ENCODE measurements around the gene RRAGC. TPM values are rescaled to one million over a fixed set of nuclear protein-coding genes. Genes with fewer than 3 reads are reported as not detected.
A peak's percentile ranks its signal among the peaks of the same experiment; 100 is the strongest.

The RRAGC gene, protein sequence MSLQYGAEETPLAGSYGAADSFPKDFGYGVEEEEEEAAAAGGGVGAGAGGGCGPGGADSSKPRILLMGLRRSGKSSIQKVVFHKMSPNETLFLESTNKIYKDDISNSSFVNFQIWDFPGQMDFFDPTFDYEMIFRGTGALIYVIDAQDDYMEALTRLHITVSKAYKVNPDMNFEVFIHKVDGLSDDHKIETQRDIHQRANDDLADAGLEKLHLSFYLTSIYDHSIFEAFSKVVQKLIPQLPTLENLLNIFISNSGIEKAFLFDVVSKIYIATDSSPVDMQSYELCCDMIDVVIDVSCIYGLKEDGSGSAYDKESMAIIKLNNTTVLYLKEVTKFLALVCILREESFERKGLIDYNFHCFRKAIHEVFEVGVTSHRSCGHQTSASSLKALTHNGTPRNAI
- total RNA-seq: 10 to 100 TPM; 11.9 to 20.1 (median 17.5) TPM

DNA sequence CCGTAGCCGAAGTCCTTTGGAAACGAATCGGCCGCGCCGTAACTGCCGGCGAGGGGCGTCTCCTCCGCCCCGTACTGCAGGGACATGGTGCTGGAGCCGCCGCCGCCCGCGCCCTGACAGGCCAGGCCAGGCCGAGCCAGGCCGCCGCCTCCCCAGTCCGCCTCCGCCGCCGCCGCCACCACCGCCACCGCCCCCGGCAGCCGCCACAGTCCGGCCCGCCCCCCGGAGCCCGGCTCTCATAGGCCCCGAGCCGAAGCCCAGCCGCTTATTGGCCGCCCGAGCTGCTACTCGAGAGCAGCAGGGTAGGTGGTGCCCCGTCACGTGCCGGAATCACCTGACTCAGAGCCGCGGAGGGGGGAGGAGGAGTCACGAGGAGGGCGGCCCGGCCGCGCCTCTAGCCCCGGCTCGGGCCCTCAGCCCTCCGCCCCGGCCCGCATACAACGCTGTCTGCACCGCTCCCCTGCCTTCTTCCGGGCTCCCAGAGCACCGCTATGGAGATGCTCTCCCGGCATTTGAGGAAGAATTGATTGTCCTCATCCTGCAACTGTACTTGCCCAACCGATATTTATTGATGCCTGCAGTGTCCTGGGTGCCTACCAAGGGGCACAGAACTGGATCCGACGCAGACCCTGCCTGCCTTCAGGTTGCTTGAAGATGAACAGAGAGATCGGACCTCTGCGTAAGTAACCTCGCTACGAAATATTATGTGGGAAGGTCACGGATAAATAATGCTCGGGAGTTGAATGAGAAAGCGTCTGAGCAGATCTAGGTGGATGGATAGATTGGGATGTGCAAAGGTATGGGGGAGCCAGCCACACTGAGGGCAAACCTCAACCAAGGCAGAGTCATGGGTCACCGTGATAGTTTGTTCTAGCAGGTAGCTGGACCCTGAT lies at the start of gene RRAGC:
RRAGC (minus strand) TSS at position 212 of the 893 bp plus-strand sequence; CDS start at position 86, 126 bp downstream.
- H3K9me3 ChIP-seq: no peaks in the 10 kb centered on the region
- WGBS, 2 donors: 0% methylated on average over 10 to 11 of the region's 70 CpGs
- intact Hi-C loops (cut with DNase I): no loop called here
- peak; percentile 98 for DNase-seq
- TF ChIP-seq POLR2A (IDR thresholded peaks at IDR 0.05): peak in 2 of 4 donors; percentile 57 to 71
- TF ChIP-seq, protein P1, sequence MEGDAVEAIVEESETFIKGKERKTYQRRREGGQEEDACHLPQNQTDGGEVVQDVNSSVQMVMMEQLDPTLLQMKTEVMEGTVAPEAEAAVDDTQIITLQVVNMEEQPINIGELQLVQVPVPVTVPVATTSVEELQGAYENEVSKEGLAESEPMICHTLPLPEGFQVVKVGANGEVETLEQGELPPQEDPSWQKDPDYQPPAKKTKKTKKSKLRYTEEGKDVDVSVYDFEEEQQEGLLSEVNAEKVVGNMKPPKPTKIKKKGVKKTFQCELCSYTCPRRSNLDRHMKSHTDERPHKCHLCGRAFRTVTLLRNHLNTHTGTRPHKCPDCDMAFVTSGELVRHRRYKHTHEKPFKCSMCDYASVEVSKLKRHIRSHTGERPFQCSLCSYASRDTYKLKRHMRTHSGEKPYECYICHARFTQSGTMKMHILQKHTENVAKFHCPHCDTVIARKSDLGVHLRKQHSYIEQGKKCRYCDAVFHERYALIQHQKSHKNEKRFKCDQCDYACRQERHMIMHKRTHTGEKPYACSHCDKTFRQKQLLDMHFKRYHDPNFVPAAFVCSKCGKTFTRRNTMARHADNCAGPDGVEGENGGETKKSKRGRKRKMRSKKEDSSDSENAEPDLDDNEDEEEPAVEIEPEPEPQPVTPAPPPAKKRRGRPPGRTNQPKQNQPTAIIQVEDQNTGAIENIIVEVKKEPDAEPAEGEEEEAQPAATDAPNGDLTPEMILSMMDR (IDR thresholded peaks at IDR 0.05): peak in 2 of 6 experiments; percentile 2 to 24
- peaks cover 0 to 51% (median 0%) of the 10 kb centered on the region in 3 donors for H3K36me3 ChIP-seq
- H3K4me1 ChIP-seq: peaks cover 15 to 66% (median 19%) of the 10 kb centered on the region in 3 donors
- no peaks in the 10 kb centered on the region for H3K27me3 ChIP-seq
- H3K27ac ChIP-seq: peak within 1 kb of the TSS; percentile 96 to 98 (median 98)
- H3K4me3 ChIP-seq: peak within 1 kb of the TSS; percentile 69 to 93 (median 92)

DNA sequence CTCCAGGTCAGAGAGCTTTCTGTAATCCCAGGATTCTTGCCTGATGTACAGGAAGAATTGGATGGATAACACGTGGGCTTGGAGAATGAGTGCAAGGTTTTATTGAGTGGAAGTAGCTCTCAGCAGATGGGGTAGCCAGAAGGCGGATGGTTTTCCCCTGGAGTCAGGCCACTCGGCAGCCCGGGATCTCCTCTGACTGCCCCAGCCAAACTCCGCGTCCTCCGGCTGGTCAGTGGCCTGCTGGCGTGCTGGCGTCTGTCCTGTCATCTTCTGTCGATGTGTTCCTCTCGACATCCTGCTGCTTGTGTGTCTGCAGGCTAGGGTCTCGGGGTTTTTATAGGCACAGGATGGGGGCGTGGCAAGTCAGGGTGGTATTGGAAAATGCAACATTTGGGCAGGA lies 49.2 kb upstream of the RRAGC start:
- TF ChIP-seq, protein P1 (IDR thresholded peaks at IDR 0.05): no peak
- TF ChIP-seq POLR2A (IDR thresholded peaks at IDR 0.05): no peak
- no peaks in the 10 kb centered on the region for H3K27me3 ChIP-seq

DNA sequence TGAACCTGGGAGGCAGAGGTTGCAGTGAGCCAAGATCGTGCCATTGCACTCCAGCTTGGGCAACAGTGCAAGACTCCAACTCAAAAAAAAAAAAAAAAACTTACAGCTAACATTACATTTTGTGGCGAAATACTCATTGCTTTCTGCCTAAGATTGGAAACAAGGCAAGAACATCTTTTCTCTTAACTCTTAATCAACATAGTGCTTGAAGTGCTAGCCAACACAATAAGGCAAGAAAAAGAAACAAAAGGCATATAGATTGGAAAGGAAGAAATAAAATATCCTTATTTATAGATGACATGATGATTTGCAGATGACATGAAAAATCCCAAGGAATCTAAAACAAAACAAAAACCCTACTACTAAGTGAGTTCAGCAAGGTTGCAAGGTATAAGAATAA lies 46.4 kb upstream of the RRAGC start:
- Histone ChIP-seq H3K4me3 (no peak overlapping the region), H3K27me3 (no peaks in the 10 kb centered on the region), H3K9me3 (peaks cover 0 to 15% (median 0%) of the 10 kb centered on the region in 3 donors), H3K4me1 (no peaks in the 10 kb centered on the region), H3K36me3 (peaks cover 0 to 24% (median 0%) of the 10 kb centered on the region in 3 donors), H3K27ac (no peak overlapping the region)
- DNase-seq: no peak
- intact Hi-C loops (cut with DNase I): no loop called here
- 77 to 95% methylated on average over 2 of the region's 2 CpGs for WGBS, 2 donors
- TF ChIP-seq POLR2A (IDR thresholded peaks at IDR 0.05): no peak
- TF ChIP-seq, protein P1 (IDR thresholded peaks at IDR 0.05): no peak

More for the DNA sequence above, 49.2 kb upstream of the RRAGC start:
- H3K4me1 ChIP-seq: no peaks in the 10 kb centered on the region
- intact Hi-C loops (cut with DNase I): no loop called here
- peaks cover 0 to 15% (median 0%) of the 10 kb centered on the region in 3 donors for H3K9me3 ChIP-seq
- 75 to 82% methylated on average over 2 to 7 of the region's 13 CpGs for WGBS, 2 donors
- H3K4me3 ChIP-seq: no peak overlapping the region
- no peak overlapping the region for H3K27ac ChIP-seq
- peaks cover 0 to 44% (median 0%) of the 10 kb centered on the region in 3 donors for H3K36me3 ChIP-seq
- no peak for DNase-seq

DNA sequence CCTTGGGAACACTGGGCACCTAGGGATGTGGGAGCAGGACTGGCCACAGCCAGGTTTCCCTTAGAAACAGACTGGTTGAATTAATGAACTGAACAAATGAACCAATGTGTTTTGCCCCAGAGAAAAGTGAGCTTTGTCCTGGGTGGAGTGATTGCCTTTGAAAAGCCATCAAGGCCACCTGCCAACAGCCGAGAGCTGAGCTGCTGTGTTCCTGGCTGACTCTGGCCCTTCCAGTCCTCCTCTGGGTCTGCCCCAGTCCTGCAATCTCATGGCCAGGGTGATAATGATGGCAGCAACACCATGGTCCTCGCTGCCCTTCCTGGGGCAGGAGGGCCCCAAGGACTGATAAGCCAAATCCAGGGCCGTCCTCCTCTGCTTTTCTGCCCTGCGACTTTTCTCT lies 40.0 kb upstream of the RRAGC start:
- 80 to 91% methylated on average over 3 to 4 of the region's 4 CpGs for WGBS, 2 donors
- Histone ChIP-seq H3K36me3 (peaks cover 0 to 11% (median 0%) of the 10 kb centered on the region in 3 donors), H3K4me3 (no peak overlapping the region), H3K4me1 (no peaks in the 10 kb centered on the region), H3K27me3 (no peaks in the 10 kb centered on the region), H3K9me3 (no peaks in the 10 kb centered on the region), H3K27ac (no peak overlapping the region)
- intact Hi-C loops (cut with DNase I): no loop called here
- DNase-seq: no peak
- TF ChIP-seq, protein P1 (IDR thresholded peaks at IDR 0.05): no peak
- TF ChIP-seq POLR2A (IDR thresholded peaks at IDR 0.05): no peak

All from esophagus squamous epithelium (tissue), 5 donors.